WTC11 (cell line): ENCODE data around the gene MRPL55. TPM values are rescaled to one million over a fixed set of nuclear protein-coding genes. Genes with fewer than 3 reads are reported as not detected.

Source experiments
- ATAC-seq: fragments of 200-7000 bp; cut with Tn5 transposase; 2 replicates; pipeline ENCODE4 v1.10.0; 2021; ENCODE audit warnings: mild to moderate bottlenecking, moderate library complexity
- CTCF ChIA-PET: fragments of 300-600 bp; sonication (Branson Sonifier 250); formaldehyde crosslinking; loops from one replicate; lab custom pipeline; 2021; ENCODE audit warnings: antibody characterized with exemption; lab: Charles Lee
- POLR2A ChIA-PET: fragments of 350-600 bp; sonication (Branson Sonifier 250); formaldehyde crosslinking; loops from one replicate; lab custom pipeline; 2021; ENCODE audit warnings: antibody characterized with exemption; lab: Charles Lee
- DNase-seq: peaks from one replicate; pipeline ENCODE4 v3.0.0; 2021; ENCODE audit warnings: low spot score
- H3K27ac Mint-ChIP-seq: 2 replicates; pipeline ENCODE4 v1.8.0; 2021; ENCODE audit warnings: mixed read lengths
- H3K27me3 Mint-ChIP-seq: 2 replicates; pipeline ENCODE4 v1.8.0; 2021; ENCODE audit warnings: low read depth, mild to moderate bottlenecking, moderate library complexity, mixed read lengths
- H3K36me3 Mint-ChIP-seq: 2 replicates; pipeline ENCODE4 v1.8.0; 2021; ENCODE audit warnings: mixed read lengths
- H3K4me1 Mint-ChIP-seq: 2 replicates; pipeline ENCODE4 v1.8.0; 2022; ENCODE audit warnings: mixed read lengths
- H3K4me3 Mint-ChIP-seq: 2 replicates; pipeline ENCODE4 v1.8.0; 2021; ENCODE audit warnings: mild to moderate bottlenecking, moderate library complexity, mixed read lengths
- H3K9me3 Mint-ChIP-seq: 2 replicates; pipeline ENCODE4 v1.8.0; 2021; ENCODE audit warnings: mixed read lengths
- AFF4 ChIP-seq: sonication (generic); formaldehyde crosslinking; IDR thresholded peaks from 2 replicates; pipeline ENCODE4 v1.8.1; 2023; ENCODE audit warnings: mild to moderate bottlenecking, missing genetic modification reagents, borderline replicate concordance
- ETV6 ChIP-seq: sonication (generic); formaldehyde crosslinking; IDR thresholded peaks from 2 replicates; pipeline ENCODE4 v1.8.1; 2022; ENCODE audit warnings: mild to moderate bottlenecking, missing genetic modification reagents
- GTF2I ChIP-seq: fragments of 250-450 bp; sonication (Bioruptor Pico); conservative IDR thresholded peaks from 2 replicates; pipeline ENCODE4 v1.4.0; 2021; ENCODE audit warnings: mild to moderate bottlenecking
- IRF1 ChIP-seq: sonication (generic); formaldehyde crosslinking; IDR thresholded peaks from 2 replicates; pipeline ENCODE4 v1.8.0; 2023; ENCODE audit warnings: missing genetic modification reagents
- KAT7 ChIP-seq: sonication (generic); formaldehyde crosslinking; IDR thresholded peaks from 2 replicates; pipeline ENCODE4 v1.8.1; 2023; ENCODE audit warnings: missing genetic modification reagents, mild to moderate bottlenecking, borderline replicate concordance
- NFE2L1 ChIP-seq: sonication (generic); formaldehyde crosslinking; IDR thresholded peaks from 2 replicates; pipeline ENCODE4 v1.8.1; 2023; ENCODE audit warnings: missing genetic modification reagents
- NR1H2 ChIP-seq: sonication (generic); formaldehyde crosslinking; IDR thresholded peaks from 2 replicates; pipeline ENCODE4 v1.9.0; 2021; ENCODE audit warnings: mild to moderate bottlenecking, moderate library complexity, missing genetic modification reagents
- OVOL2 ChIP-seq: fragments of 250-450 bp; sonication (Bioruptor Pico); IDR thresholded peaks from 2 replicates; pipeline ENCODE4 v1.9.0; 2021; ENCODE audit warnings: mild to moderate bottlenecking, borderline replicate concordance
- TEAD1 ChIP-seq: sonication (generic); formaldehyde crosslinking; IDR thresholded peaks from 2 replicates; pipeline ENCODE4 v1.8.0; 2022; ENCODE audit warnings: mild to moderate bottlenecking, missing genetic modification reagents
- ZBTB21 ChIP-seq: sonication (generic); formaldehyde crosslinking; IDR thresholded peaks from 2 replicates; pipeline ENCODE4 v1.8.1; 2023; ENCODE audit warnings: mild to moderate bottlenecking, missing genetic modification reagents, borderline replicate concordance
- ZNF219 ChIP-seq: sonication (generic); formaldehyde crosslinking; IDR thresholded peaks from 2 replicates; pipeline ENCODE4 v1.8.0; 2023; ENCODE audit warnings: missing genetic modification reagents, mild to moderate bottlenecking, borderline replicate concordance
- ZNF263 ChIP-seq: sonication (generic); formaldehyde crosslinking; IDR thresholded peaks from 2 replicates; pipeline ENCODE4 v1.8.1; 2022; ENCODE audit warnings: low read depth, mild to moderate bottlenecking, moderate library complexity, missing genetic modification reagents
- ZNF396 ChIP-seq: fragments of 250-450 bp; sonication (Bioruptor Pico); IDR thresholded peaks from 2 replicates; pipeline ENCODE4 v1.8.0; 2021; ENCODE audit warnings: mild to moderate bottlenecking, moderate library complexity, borderline replicate concordance
- ZNF512 ChIP-seq: sonication (generic); formaldehyde crosslinking; IDR thresholded peaks from 2 replicates; pipeline ENCODE4 v1.8.1; 2022; ENCODE audit warnings: missing genetic modification reagents, borderline replicate concordance
- total RNA-seq: library from RNA; stranded (reverse); gene quantifications from 3 replicates; pipeline ENCODE4 v1.2.3, GENCODE V29; 2021

The MRPL55 gene
- total RNA-seq, 1 experiment from 2014 or later: 66.9 TPM

GRCh38 chr1:228098323-228098931 is 10.7 kb downstream of the MRPL55 start:
- no peak for DNase-seq

GRCh38 chr1:228097333-228098081 is 11.6 kb downstream of the MRPL55 start:
- Mint-ChIP-seq H3K27ac (no peak overlapping the region), H3K4me1 (peaks cover 7% of the 10 kb centered on the region), H3K27me3 (no peaks in the 10 kb centered on the region), H3K4me3 (no peak overlapping the region), H3K36me3 (peaks cover 46% of the 10 kb centered on the region), H3K9me3 (peaks cover 11% of the 10 kb centered on the region)
- ATAC-seq: no peak
- POLR2A ChIA-PET: interaction anchor here (0.6 kb wide), 1 partner anchor 361 kb away, joined by 3 read pairs; a partner anchor contains a TSS
- no peak for DNase-seq
- CTCF ChIA-PET: interaction anchor here (1.2 to 1.9 kb wide), 2 partner anchors 92 to 98 kb away, joined by 5 to 6 read pairs; no protein-coding TSS in a partner anchor
- no peak for TF ChIP-seq IRF1 (CRISPR knock-in tag)

More at GRCh38 chr1:228098323-228098931, 10.7 kb downstream of the MRPL55 start:
- no peak for ATAC-seq
- Mint-ChIP-seq H3K4me3 (no peak overlapping the region), H3K4me1 (peaks cover 8% of the 10 kb centered on the region), H3K9me3 (peaks cover 11% of the 10 kb centered on the region), H3K36me3 (peaks cover 43% of the 10 kb centered on the region), H3K27me3 (no peaks in the 10 kb centered on the region; the same call in 1 of the 2 replicates), H3K27ac (no peak overlapping the region)
- TF ChIP-seq KAT7 (CRISPR knock-in tag) (no peak), ZNF219 (CRISPR knock-in tag) (no peak), ZNF396 (CRISPR knock-in tag) (no peak), ZBTB21 (no peak), TEAD1 (CRISPR knock-in tag) (no peak), NFE2L1 (no peak)
- ChIA-PET CTCF (interaction anchor here (1.2 to 1.9 kb wide), 2 partner anchors 93 to 99 kb away, joined by 5 to 6 read pairs; no protein-coding TSS in a partner anchor), POLR2A (interaction anchor here (0.6 kb wide), 1 partner anchor 360 kb away, joined by 3 read pairs; a partner anchor contains a TSS)

- Mint-ChIP-seq H3K4me3 (no peak overlapping the region), H3K27me3 (no peaks in the 10 kb centered on the region), H3K9me3 (peaks cover 11% of the 10 kb centered on the region), H3K36me3 (peaks cover 53% of the 10 kb centered on the region), H3K4me1 (peaks cover 7% of the 10 kb centered on the region), H3K27ac (no peak overlapping the region)
- no peak for TF ChIP-seq NR1H2 (CRISPR knock-in tag)
- no peak for TF ChIP-seq IRF1 (CRISPR knock-in tag)
- TF ChIP-seq ZNF512 (CRISPR knock-in tag): no peak
- no peak for TF ChIP-seq ZNF263 (CRISPR knock-in tag)
- TF ChIP-seq GTF2I: no peak
- TF ChIP-seq ETV6 (CRISPR knock-in tag): no peak
- TF ChIP-seq AFF4 (CRISPR knock-in tag): no peak
- TF ChIP-seq OVOL2 (CRISPR knock-in tag): no peak
- ChIA-PET POLR2A (no interaction called here), CTCF (interaction anchor here (1.0 to 1.2 kb wide), 2 partner anchors 91 to 97 kb away, joined by 4 to 5 read pairs; no protein-coding TSS in a partner anchor)
- ATAC-seq: no peak
- no peak for DNase-seq
Measured at GRCh38 chr1:228096416-228097332, 12.4 kb downstream of the MRPL55 start.
